NCI-H2196 (cell line): ENCODE results near the gene ARSB.

Source experiments
- DNase-seq: peaks from one replicate; lab custom pipeline; 2025; ENCODE audit not compliant: unreplicated experiment; lab: John Stamatoyannopoulos, UW

ARSB gene

GRCh38 chr5:78810098-78810920 lies 174.8 kb downstream of the ARSB start:
- DNase-seq = no peak

GRCh38 chr5:78809444-78809843 lies 175.7 kb downstream of the ARSB start:
- DNase-seq = no peak

GRCh38 chr5:78808818-78809217 lies 176.3 kb downstream of the ARSB start:
- no peak for DNase-seq

GRCh38 chr5:78808380-78808779 lies 176.7 kb downstream of the ARSB start:
- no peak for DNase-seq

GRCh38 chr5:78806544-78806943 lies 178.6 kb downstream of the ARSB start:
- no peak for DNase-seq

GRCh38 chr5:78805474-78806124 lies 179.5 kb downstream of the ARSB start:
- no peak for DNase-seq

- DNase-seq = no peak
Observed at GRCh38 chr5:78804995-78805394, 180.1 kb downstream of the ARSB start.

GRCh38 chr5:78803941-78804340 lies 181.2 kb downstream of the ARSB start:
- no peak for DNase-seq

GRCh38 chr5:78803353-78803752 lies 181.8 kb downstream of the ARSB start:
- no peak for DNase-seq

GRCh38 chr5:78801413-78801812 lies 183.7 kb downstream of the ARSB start:
- no peak for DNase-seq

- no peak for DNase-seq
Observed at GRCh38 chr5:78799266-78800017, 185.7 kb downstream of the ARSB start.

GRCh38 chr5:78798673-78799029 lies 186.5 kb downstream of the ARSB start:
- no peak for DNase-seq

- DNase-seq = no peak
Observed at GRCh38 chr5:78797936-78798672, 187.0 kb downstream of the ARSB start.

- DNase-seq = no peak
Observed at GRCh38 chr5:78795757-78796156, 189.4 kb downstream of the ARSB start.

- no peak for DNase-seq
Observed at GRCh38 chr5:78794693-78795215, 190.4 kb downstream of the ARSB start.

- DNase-seq = no peak
Observed at GRCh38 chr5:78793907-78794662, 191.0 kb downstream of the ARSB start.

- DNase-seq = no peak
Observed at GRCh38 chr5:78792345-78793055, 192.6 kb downstream of the ARSB start.

GRCh38 chr5:78791501-78792100 lies 193.5 kb downstream of the ARSB start:
- DNase-seq = no peak

GRCh38 chr5:78787783-78788182 lies 197.3 kb downstream of the ARSB start:
- DNase-seq = no peak
